HEK293T (cell line): ENCODE data around the gene POLE3.

Experiments
- ARNT ChIP-seq: fragments of 450-650 bp; IDR thresholded peaks from 2 replicates; pipeline ENCODE4 v1.6.1; 2017; ENCODE audit warnings: mild to moderate bottlenecking
- BHLHE40 ChIP-seq: fragments of 450-650 bp; IDR thresholded peaks from 2 replicates; pipeline ENCODE4 v1.6.1; 2016; ENCODE audit warnings: mild to moderate bottlenecking, moderate library complexity, borderline replicate concordance
- CTBP1 ChIP-seq: fragments of 450-650 bp; IDR thresholded peaks from 2 replicates; pipeline ENCODE4 v1.6.1; 2016; ENCODE audit warnings: borderline replicate concordance
- ELF4 ChIP-seq: fragments of 450-650 bp; IDR thresholded peaks from 2 replicates; pipeline ENCODE4 v1.6.1; 2017; ENCODE audit warnings: antibody characterized with exemption
- FOXA1 ChIP-seq: fragments of 450-650 bp; IDR thresholded peaks from 2 replicates; pipeline ENCODE4 v1.6.1; 2016; ENCODE audit warnings: mild to moderate bottlenecking
- FOXK2 ChIP-seq: fragments of 450-650 bp; IDR thresholded peaks from 2 replicates; pipeline ENCODE4 v1.6.1; 2016; ENCODE audit warnings: mild to moderate bottlenecking
- FOXM1 ChIP-seq: fragments of 450-650 bp; IDR thresholded peaks from 2 replicates; pipeline ENCODE4 v1.6.1; 2017; ENCODE audit warnings: mild to moderate bottlenecking, borderline replicate concordance
- L3MBTL2 ChIP-seq: fragments of 450-650 bp; conservative IDR thresholded peaks from 2 replicates; pipeline ENCODE4 v1.6.1; 2016; ENCODE audit warnings: mild to moderate bottlenecking
- LEF1 ChIP-seq: fragments of 450-650 bp; IDR thresholded peaks from 2 replicates; pipeline ENCODE4 v1.6.1; 2017; ENCODE audit warnings: mild to moderate bottlenecking, borderline replicate concordance
- NFRKB ChIP-seq: fragments of 450-650 bp; IDR thresholded peaks from 2 replicates; pipeline ENCODE4 v1.6.1; 2016; ENCODE audit warnings: mild to moderate bottlenecking, moderate library complexity
- PKNOX1 ChIP-seq: fragments of 450-650 bp; IDR thresholded peaks from 2 replicates; pipeline ENCODE4 v1.6.1; 2016
- SP1 ChIP-seq: fragments of 450-650 bp; IDR thresholded peaks from 2 replicates; pipeline ENCODE4 v1.6.1; 2017
- SUZ12 ChIP-seq: fragments of 450-650 bp; IDR thresholded peaks from 2 replicates; pipeline ENCODE4 v1.6.1; 2016; ENCODE audit warnings: mild to moderate bottlenecking
- TARDBP ChIP-seq: fragments of 450-650 bp; IDR thresholded peaks from 2 replicates; pipeline ENCODE4 v1.6.1; 2016

- TF ChIP-seq SUZ12 (no peak), FOXM1 (no peak), BHLHE40 (no peak), FOXK2 (no peak), ELF4 (no peak), CTBP1 (no peak), PKNOX1 (no peak), ARNT (no peak), SP1 (no peak), TARDBP (no peak), FOXA1 (no peak), LEF1 (no peak), NFRKB (no peak), L3MBTL2 (no peak)
Measured at GRCh38 chr9:113456235-113456634, 45.8 kb upstream of the POLE3 start.
